NCI-H1105 treated with DMSO at 0.1 percent for 48 hours (cell line): Measurements from ENCODE around the gene BMP6.

Experiments used
- DNase-seq: peaks from one replicate; lab custom pipeline; 2025; lab: John Stamatoyannopoulos, UW

BMP6 gene

DNA sequence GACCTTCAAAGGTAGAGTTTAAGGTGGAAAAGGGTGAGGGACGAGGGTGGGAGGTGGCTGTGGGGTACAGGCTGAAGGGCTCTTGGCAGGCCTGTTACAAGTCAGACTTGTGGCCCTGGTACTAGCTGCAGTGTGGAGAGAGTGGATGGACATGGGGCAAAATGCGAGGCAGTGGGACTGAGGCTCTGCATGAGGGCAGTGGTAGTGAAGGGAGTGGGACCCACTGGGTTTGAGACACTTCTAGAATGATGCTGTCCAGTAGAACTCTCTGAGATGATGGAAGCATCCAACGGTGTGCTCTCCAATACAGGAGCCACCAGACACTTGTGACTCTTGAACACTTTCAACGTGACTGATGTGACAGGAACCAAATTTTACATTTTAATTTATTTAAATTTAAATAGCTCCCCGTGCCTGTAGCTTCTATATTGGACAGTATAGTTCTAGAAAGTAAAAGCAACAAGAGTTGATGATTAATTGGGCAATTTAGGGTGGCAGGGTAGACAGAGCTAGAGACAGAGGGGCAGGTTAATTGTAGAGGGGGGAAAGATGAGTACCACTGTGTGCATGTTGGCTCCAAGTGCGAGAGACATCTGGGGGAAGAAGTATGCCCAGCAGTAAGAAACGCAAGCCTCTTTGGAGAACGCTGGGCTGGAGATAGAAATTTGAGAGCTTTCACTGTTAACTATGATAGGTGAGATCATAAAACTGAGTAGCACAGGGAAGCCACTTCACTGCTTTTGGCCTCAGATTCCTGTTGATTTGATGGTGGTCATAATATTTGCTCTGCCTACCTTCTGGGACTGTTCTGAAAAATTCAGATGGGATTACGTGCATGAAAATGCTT, 107.2 kb downstream of the BMP6 start:
- DNase-seq = no peak

DNA sequence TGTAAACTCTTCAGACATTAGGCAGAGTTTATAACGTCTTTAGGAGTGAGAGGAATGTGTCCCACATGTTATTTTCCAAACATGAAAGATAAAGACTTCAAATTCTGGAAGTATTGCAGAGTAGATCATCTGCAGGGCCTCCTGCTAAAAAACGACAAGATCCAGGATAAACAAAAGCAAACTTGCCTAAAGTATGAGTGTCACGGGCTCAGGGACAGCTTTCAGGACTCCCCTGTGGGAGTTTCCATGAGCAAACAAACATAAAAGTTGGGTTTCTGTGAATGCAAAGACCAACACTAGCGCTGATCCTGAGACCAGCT, 107.8 kb downstream of the BMP6 start:
- no peak for DNase-seq

DNA sequence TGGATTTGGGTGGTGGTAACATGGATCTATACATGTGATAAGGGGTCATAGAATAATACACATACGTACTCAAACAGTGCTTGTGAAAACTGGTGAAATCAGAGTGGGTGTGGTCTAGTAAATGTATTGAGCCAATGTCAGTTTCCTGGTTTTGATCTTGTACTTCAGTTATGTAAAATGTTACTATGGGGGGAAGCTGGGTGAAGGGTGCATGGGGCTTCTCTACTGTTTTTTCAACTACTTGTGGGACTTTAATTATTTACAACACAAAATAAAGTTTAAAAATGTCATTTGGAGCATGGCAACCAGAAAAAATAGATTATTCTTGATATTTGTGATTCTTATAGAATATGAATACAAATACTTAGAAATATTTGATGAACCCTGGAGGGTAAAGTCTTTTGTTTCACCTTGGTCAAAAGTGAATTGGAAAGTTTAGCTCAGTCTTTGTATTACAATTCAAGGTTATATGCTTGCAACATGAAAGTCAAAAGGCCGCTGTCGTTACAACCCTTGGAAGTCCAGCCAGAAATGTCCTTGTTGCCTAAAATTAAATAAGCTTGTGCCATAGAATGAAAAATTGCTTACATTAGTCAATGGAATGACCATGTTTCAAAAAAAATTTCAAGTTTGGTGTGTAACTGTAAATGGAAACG, 110.6 kb downstream of the BMP6 start:
- DNase-seq = no peak

DNA sequence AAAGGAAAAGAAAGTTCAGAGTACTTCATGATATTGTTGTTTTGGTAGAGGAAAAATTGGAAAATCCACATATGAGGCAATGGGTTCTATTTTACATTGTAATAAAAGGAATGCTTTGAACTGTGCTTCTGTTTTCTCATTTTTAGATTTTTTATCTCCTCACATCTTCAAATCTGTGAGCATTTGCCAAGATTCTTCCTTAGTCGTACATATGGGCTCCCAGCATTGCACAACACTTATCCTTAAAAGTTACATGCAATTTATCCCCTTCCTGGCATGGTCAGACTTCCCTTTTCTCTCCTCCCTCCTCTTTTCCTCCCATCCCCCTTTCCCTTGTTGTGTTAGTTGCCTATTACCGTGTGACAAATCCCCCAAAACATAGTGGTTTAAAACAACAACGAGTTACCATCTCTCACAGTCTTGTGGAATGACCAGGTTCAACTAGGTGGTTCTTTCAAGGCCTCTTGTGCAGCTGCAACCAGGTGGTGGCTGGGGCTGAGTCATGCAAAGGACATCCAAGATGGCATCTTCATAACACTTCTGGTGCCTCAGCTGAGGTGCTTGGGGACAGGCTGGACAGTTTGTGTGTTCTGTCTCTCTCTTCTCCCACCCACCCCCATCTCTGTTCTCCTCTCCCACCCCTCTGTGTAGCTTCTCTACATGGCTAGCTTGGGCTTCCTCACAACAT, 116.0 kb downstream of the BMP6 start:
- DNase-seq = no peak

DNA sequence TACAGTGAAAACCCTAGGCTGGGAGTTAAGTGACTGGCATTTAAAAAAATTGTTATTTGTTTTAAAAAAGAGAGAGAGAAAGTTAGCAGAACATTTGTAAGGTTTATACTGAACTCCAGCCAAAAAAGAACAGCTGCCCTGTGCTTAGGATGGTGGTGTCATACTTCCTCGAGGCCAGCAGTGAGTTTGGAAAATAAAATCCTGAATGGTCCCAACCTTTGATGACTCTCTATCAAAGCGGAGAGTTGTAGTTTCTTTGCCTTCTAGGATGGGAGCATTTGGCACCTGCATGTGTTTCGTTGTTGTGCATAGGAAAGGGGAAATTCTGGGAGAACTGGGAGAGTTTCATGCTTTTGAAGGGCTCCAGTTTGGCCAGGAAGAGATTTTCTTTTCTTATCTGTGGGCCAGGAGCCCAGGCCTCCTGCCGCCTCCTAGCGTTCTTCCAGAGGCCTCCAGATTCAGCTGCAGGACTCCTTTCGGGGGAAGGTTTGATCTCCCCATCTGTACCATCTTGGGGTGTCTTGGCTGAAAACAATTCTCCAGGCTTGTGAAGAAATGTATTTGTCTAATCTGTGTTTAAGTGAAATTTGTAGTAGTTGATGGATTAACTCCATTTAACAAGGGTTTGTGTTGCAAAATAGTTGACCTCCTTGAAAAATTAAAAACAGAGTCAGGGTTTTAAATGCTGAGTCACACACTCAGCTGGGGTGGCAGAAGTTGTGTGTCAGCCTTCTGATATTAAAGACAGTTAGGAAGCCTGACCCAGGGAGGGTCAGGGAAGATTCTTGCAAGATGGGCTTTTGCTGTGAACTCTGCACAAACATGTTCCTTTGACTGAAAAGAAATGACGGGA, 121.3 kb downstream of the BMP6 start:
- DNase-seq = no peak

GRCh38 chr6:7848229-7848628, 122.3 kb downstream of the BMP6 start:
- no peak for DNase-seq

GRCh38 chr6:7851780-7852179, 125.9 kb downstream of the BMP6 start:
- no peak for DNase-seq

DNA sequence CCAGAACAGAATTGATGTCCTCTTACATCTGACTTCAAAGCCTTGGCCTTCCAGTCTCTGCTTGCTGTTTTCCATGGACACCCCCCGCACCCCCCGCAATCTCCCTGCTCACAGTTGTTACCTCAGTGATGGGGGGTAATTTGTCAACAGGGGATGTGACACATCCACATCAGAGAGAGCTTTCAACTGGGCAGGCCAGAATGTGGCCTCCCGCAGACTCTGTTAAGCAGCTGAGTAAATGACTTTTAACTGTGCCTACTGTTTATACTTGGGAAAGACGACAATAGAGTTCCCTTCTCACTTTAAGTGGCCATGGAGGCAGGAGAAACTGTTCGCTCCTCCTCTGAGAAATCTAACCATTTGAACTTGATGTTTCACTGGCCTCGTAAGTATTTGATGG, 133.7 kb downstream of the BMP6 start:
- DNase-seq = no peak

DNA sequence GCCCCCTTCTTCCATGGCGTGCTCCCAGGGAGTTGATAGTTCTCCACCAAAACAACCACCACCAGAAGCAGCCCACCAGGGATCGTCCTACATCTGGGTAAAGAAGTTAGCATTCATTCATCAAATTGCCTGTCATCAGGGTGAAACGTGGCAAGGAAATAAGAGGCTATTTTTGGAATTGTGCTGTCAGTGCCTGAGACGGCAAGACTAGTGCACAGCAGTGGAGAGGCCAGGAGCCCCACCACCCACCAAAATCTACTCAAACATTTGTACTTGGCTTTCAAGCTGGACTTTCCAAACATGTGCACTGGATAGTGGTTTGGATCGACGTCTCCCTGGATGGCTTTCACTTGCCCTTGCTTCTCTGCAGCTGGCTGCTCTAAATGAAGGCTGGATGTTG, 139.9 kb downstream of the BMP6 start:
- DNase-seq = no peak

- no peak for DNase-seq
Measured at GRCh38 chr6:7866526-7866925, 140.6 kb downstream of the BMP6 start.

DNA sequence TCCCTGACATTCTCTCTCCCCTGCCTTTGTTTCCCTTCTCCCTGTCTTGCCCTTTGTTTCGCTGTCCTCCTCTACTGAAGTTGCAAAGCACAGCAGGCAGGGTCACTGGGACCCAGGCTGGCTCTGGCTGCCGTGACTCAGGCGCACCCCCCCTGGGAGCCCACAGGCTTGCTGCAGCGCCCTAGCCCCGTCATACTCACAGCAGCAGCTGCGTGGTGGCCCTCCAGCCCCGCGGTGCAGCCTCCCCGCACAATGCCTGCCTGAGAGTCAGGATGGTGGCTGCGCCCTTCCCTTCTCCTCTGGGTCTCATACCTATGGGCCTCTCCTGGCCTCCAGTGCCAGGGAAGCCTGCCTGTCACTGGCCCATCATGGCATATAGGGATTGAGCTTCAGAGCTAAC, 143.0 kb downstream of the BMP6 start:
- no peak for DNase-seq

DNA sequence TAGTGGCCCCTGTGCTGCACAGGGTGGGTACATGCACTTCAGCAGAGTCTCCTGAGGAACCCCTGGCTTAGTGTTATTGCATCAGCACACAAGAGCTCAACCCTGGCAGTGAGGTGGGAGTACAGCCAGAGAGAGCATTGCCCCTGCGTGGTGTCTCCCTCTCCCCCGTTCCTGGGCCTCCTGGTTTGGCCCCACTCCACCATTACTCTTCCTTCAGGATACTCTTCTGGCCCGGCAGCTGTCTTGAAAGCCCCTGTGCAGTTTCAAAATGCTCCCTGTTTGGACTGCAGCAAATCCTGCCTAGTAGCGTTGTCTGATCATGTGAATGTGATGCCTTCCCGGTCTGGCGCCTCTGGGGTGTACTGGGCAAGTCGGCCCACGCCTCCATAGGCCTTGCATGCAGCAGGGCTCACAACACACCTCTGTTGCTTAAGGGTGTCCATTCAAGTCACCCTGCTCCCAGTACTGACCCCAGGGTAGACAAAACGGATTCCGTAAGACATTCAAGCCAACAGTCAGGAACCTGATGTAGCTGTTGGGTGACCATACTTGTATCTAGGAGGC, 152.6 kb downstream of the BMP6 start:
- DNase-seq = no peak

- no peak for DNase-seq
Measured at GRCh38 chr6:7879043-7879442, 153.1 kb downstream of the BMP6 start.

- no peak for DNase-seq
Measured at GRCh38 chr6:7879579-7879978, 153.7 kb downstream of the BMP6 start.

DNA sequence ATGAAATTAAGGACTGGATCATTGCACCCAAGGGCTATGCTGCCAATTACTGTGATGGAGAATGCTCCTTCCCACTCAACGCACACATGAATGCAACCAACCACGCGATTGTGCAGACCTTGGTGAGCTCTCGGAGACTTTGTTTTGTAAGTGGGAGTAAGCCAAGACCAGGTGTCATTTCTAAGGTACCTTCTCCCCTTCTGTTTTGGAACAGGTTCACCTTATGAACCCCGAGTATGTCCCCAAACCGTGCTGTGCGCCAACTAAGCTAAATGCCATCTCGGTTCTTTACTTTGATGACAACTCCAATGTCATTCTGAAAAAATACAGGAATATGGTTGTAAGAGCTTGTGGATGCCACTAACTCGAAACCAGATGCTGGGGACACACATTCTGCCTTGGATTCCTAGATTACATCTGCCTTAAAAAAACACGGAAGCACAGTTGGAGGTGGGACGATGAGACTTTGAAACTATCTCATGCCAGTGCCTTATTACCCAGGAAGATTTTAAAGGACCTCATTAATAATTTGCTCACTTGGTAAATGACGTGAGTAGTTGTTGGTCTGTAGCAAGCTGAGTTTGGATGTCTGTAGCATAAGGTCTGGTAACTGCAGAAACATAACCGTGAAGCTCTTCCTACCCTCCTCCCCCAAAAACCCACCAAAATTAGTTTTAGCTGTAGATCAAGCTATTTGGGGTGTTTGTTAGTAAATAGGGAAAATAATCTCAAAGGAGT, 154.2 kb downstream of the BMP6 start:
- DNase-seq = no peak

DNA sequence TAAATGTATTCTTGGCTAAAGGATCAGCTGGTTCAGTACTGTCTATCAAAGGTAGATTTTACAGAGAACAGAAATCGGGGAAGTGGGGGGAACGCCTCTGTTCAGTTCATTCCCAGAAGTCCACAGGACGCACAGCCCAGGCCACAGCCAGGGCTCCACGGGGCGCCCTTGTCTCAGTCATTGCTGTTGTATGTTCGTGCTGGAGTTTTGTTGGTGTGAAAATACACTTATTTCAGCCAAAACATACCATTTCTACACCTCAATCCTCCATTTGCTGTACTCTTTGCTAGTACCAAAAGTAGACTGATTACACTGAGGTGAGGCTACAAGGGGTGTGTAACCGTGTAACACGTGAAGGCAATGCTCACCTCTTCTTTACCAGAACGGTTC, 154.8 kb downstream of the BMP6 start:
- DNase-seq = no peak

GRCh38 chr6:7881765-7882500, 156.0 kb downstream of the BMP6 start:
- no peak for DNase-seq

DNA sequence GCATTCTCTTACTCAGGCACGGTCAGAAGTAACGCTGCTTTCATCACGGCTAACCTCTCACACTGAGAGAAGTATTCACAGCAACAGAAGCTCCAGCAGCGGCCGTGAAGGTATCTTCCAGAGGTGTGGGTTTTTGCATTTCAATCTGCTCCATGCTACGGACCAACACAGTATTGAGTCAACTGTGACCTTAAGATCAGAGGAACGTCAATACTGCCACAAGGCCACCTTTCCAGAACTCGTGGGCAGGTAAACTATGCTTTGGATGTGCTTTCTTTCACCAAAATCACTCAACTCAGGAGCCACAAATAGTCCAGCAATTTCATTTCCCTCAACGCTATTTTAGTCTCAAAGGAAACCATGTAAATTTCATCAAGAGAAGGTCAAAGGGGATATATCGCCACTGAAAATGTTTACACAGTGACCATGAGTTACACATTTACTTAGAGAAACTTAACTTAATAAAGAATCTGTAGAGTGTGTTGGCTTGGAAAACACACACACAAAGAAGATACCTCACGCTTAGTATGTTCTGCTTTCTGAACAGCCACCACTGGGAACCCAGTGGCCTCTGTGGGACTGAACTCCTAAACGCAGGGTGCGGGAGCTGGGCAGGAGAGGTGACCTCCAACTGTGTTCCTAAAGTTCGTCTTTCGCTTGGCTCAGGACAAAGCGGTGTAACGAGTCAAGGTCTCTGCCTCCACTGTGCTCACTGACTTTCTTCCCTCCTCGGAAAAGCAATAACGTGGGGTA, 156.8 kb downstream of the BMP6 start:
- DNase-seq = no peak

- DNase-seq = no peak
Measured at GRCh38 chr6:7883381-7883780, 157.5 kb downstream of the BMP6 start.

DNA sequence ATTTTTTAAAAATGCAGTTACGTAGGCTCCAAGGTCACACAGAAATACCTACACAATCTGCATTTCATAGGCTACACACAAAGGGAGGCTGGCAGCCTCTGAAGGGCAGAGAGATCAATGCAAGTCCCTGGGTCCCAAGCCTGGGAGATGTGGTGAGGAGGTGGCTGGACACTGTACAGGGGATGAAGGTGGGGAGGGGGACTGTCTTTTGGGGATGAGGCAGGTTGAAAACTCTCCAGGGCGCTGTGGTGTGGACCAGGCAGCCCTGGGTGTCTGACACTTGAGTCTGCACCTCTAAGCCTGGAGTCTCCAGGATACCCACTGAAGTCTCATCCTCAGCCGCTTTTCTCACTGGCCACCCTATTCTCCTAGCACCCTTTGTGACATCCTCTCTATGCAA, 160.2 kb downstream of the BMP6 start:
- no peak for DNase-seq
